ENCODE data around the gene TEDC2.

Gene TEDC2

GRCh38 chr16:2497116-2497630, 37.3 kb downstream of the TEDC2 start:
- DNase-seq: no peak

GRCh38 chr16:2497695-2498484, 38.0 kb downstream of the TEDC2 start:
- no peak for DNase-seq

- DNase-seq: no peak
Observed at GRCh38 chr16:2498531-2499253, 38.8 kb downstream of the TEDC2 start.

GRCh38 chr16:2499454-2499853, 39.5 kb downstream of the TEDC2 start:
- no peak for DNase-seq

- DNase-seq: no peak
Observed at GRCh38 chr16:2499890-2500429, 40.1 kb downstream of the TEDC2 start.

- no peak for DNase-seq
Observed at GRCh38 chr16:2500430-2500917, 40.6 kb downstream of the TEDC2 start.

- peak; percentile 85 for DNase-seq
Observed at GRCh38 chr16:2500918-2501750, 41.2 kb downstream of the TEDC2 start.

- no peak for DNase-seq
Observed at GRCh38 chr16:2501946-2502895, 42.3 kb downstream of the TEDC2 start.

- DNase-seq: no peak
Observed at GRCh38 chr16:2505695-2506094, 45.8 kb downstream of the TEDC2 start.

- no peak for DNase-seq
Observed at GRCh38 chr16:2507052-2507659, 47.2 kb downstream of the TEDC2 start.

GRCh38 chr16:2507665-2508064, 47.8 kb downstream of the TEDC2 start:
- no peak for DNase-seq

GRCh38 chr16:2508722-2509400, 49.0 kb downstream of the TEDC2 start:
- no peak for DNase-seq

- DNase-seq: peak; percentile 19
Observed at GRCh38 chr16:2511128-2511800, 51.4 kb downstream of the TEDC2 start.

GRCh38 chr16:2511996-2512734, 52.3 kb downstream of the TEDC2 start:
- no peak for DNase-seq

GRCh38 chr16:2512735-2513404, 53.0 kb downstream of the TEDC2 start:
- DNase-seq: peak; percentile 63

GRCh38 chr16:2513405-2514332, 53.8 kb downstream of the TEDC2 start, which contains the start of gene ATP6V0C:
Gene ATP6V0C (plus strand): TSS chr16:2513952. CDS start chr16:2514104, 152 bp downstream.
- DNase-seq: peak; percentile 97

Measured in NCI-H69 (cell line).